ENCODE measurements around the gene TMEM52.
"Not testable (repeated sequence)": the region's sequence is repeated elsewhere in the genome, so short reads cannot be mapped to it uniquely, and the experiment has no call there.

TMEM52 gene

GRCh38 chr1:1893997-1894353 is 25.1 kb downstream of the TMEM52 start:
- no peak for DNase-seq (ENCODE audit: low read depth)

- no peak for DNase-seq (ENCODE audit: low read depth)
These were observed 25.6 kb downstream of the TMEM52 start for GRCh38 chr1:1893291-1893985.

GRCh38 chr1:1892763-1893120 is 26.3 kb downstream of the TMEM52 start:
- no peak for DNase-seq (ENCODE audit: low read depth)

- DNase-seq (ENCODE audit: low read depth) = no peak
These were observed 26.9 kb downstream of the TMEM52 start for GRCh38 chr1:1892079-1892762.

GRCh38 chr1:1891349-1892078 is 27.6 kb downstream of the TMEM52 start:
- peak; percentile 78 for DNase-seq (ENCODE audit: low read depth)

- DNase-seq (ENCODE audit: low read depth) = peak; percentile 80
These were observed 28.4 kb downstream of the TMEM52 start, which contains the start of gene GNB1 for GRCh38 chr1:1890506-1891348. GNB1 (minus strand) TSS chr1:1891087; CDS start chr1:1825453, 65,634 bp downstream.

GRCh38 chr1:1889847-1890505 is 29.1 kb downstream of the TMEM52 start:
- no peak for DNase-seq (ENCODE audit: low read depth)

GRCh38 chr1:1889090-1889750 is 29.9 kb downstream of the TMEM52 start:
- no peak for DNase-seq (ENCODE audit: low read depth)

- DNase-seq (ENCODE audit: low read depth) = not testable (repeated sequence)
These were observed 35.2 kb downstream of the TMEM52 start for GRCh38 chr1:1883890-1884289.

- DNase-seq (ENCODE audit: low read depth) = no peak
These were observed 35.8 kb downstream of the TMEM52 start for GRCh38 chr1:1883092-1883873.

GRCh38 chr1:1881727-1882126 is 37.4 kb downstream of the TMEM52 start:
- DNase-seq (ENCODE audit: low read depth) = no peak

- DNase-seq (ENCODE audit: low read depth) = no peak
These were observed 38.3 kb downstream of the TMEM52 start for GRCh38 chr1:1880617-1881312.

GRCh38 chr1:1879942-1880341 is 39.1 kb downstream of the TMEM52 start:
- DNase-seq (ENCODE audit: low read depth) = no peak

GRCh38 chr1:1877865-1878436 is 41.1 kb downstream of the TMEM52 start:
- DNase-seq (ENCODE audit: low read depth) = no peak

- DNase-seq (ENCODE audit: low read depth) = no peak
These were observed 42.6 kb downstream of the TMEM52 start for GRCh38 chr1:1876335-1876930.

- no peak for DNase-seq (ENCODE audit: low read depth)
These were observed 43.1 kb downstream of the TMEM52 start for GRCh38 chr1:1875932-1876331.

GRCh38 chr1:1874901-1875300 is 44.2 kb downstream of the TMEM52 start:
- no peak for DNase-seq (ENCODE audit: low read depth)

- DNase-seq (ENCODE audit: low read depth) = no peak
These were observed 45.9 kb downstream of the TMEM52 start for GRCh38 chr1:1873186-1873585.

Measured in stimulated activated CD4-positive, alpha-beta T cell treated with anti-CD3 and anti-CD28 coated beads, Interleukin-2, amount 100 ng/mL, for 4 hours (primary cell).